Endothelial cell of umbilical vein (primary cell): ENCODE results near the gene DNM2. TPM values are rescaled to one million over a fixed set of nuclear protein-coding genes. Genes with fewer than 3 reads are reported as not detected.

Experiments used
- BruUV-seq: library from RNA; stranded (reverse); fragments of 400-500 nt; replicated peaks from 2 replicates; lab custom pipeline; 2021; lab: Mats Ljungman, UMichigan
- CTCF ChIA-PET: fragments of 300-600, 350-600 bp; sonication (Branson Sonifier 250); formaldehyde crosslinking; loops from one replicate; lab custom pipeline; 2021; ENCODE audit warnings: antibody characterized with exemption, inconsistent platforms; lab: Charles Lee
- POLR2A ChIA-PET: fragments of 300-600, 350-600 bp; sonication (Branson Sonifier 250); formaldehyde crosslinking; loops from one replicate; lab custom pipeline; 2021; ENCODE audit warnings: antibody characterized with exemption, inconsistent platforms; lab: Charles Lee
- DNase-seq: peaks from one replicate; pipeline ENCODE4 v3.0.0-alpha.2; 2011; ENCODE audit warnings: low read depth, low spot score
- FAIRE-seq: peaks from 2 replicates; lab custom pipeline; 2011; peaks lifted over from hg19 to GRCh38; lab: Jason Lieb, UNC
- H2AFZ ChIP-seq: 2 replicates; pipeline ENCODE4 v1.6.0; 2012; ENCODE audit warnings: low read depth, low read length, control low read depth, inconsistent platforms
- H3K27ac ChIP-seq: 2 replicates; pipeline ENCODE4 v1.5.1; 2011; ENCODE audit warnings: low read depth, mild to moderate bottlenecking, control low read depth, low read length, moderate library complexity; ENCODE audit not compliant: insufficient read depth
- H3K27me3 ChIP-seq, 2 experiments: 2 replicates each; pipeline versions ENCODE4 v1.6.0 to v1.6.1; 2011; ENCODE audit warnings: low read length in 2 of 2, mixed read lengths in 1 of 2; ENCODE audit not compliant: control insufficient read depth in 2 of 2, insufficient read depth in 2 of 2
- H3K36me3 ChIP-seq, 2 experiments: 2 replicates in 1 of 2; 3 replicates in 1 of 2; pipeline ENCODE4 v1.5.1; 2011; ENCODE audit warnings: low read length in 2 of 2, mild to moderate bottlenecking in 1 of 2, moderate library complexity in 1 of 2; ENCODE audit not compliant: control insufficient read depth in 2 of 2, insufficient read depth in 2 of 2; ENCODE audit errors: extremely low read depth in 1 of 2
- H3K4me1 ChIP-seq: 3 replicates; pipeline ENCODE4 v1.5.1; 2011; ENCODE audit warnings: mild to moderate bottlenecking, low read length; ENCODE audit not compliant: control insufficient read depth, insufficient read depth; ENCODE audit errors: extremely low read depth
- H3K4me2 ChIP-seq: 2 replicates; pipeline ENCODE4 v1.6.1; 2011; ENCODE audit warnings: low read length, control low read depth, mixed read lengths; ENCODE audit not compliant: insufficient read depth
- H3K4me3 ChIP-seq, 3 experiments: fragments of 200-600 bp in 1 of 3; sonication (generic), shearing (Covaris generic) in 1 of 3; replicated peaks in 1 of 3; 2 replicates each; pipeline ENCODE4 v1.5.1; 2011 to 2016; ENCODE audit warnings: control low read depth in 3 of 3, low read length in 3 of 3, mild to moderate bottlenecking in 2 of 3, inconsistent platforms in 1 of 3, low read depth in 1 of 3, moderate library complexity in 1 of 3; ENCODE audit not compliant: insufficient read depth in 1 of 3
- H3K79me2 ChIP-seq: 2 replicates; pipeline ENCODE4 v1.6.0; 2012; ENCODE audit warnings: low read length, inconsistent platforms; ENCODE audit not compliant: control insufficient read depth, insufficient read depth
- H3K9ac ChIP-seq: replicated peaks from 2 replicates; pipeline ENCODE3; 2011; ENCODE audit warnings: low read length, control low read depth; ENCODE audit not compliant: insufficient read depth; ENCODE audit errors: extremely low read depth
- H3K9me1 ChIP-seq: replicated peaks from 3 replicates; pipeline ENCODE4 v1.6.0; 2011; ENCODE audit warnings: mild to moderate bottlenecking, low read length; ENCODE audit not compliant: control insufficient read depth, insufficient read depth; ENCODE audit errors: extremely low read depth
- H3K9me3 ChIP-seq: replicated peaks from 2 replicates; pipeline ENCODE4 v1.5.1; 2012; ENCODE audit warnings: low read length, inconsistent platforms; ENCODE audit not compliant: control insufficient read depth, insufficient read depth
- H4K20me1 ChIP-seq: replicated peaks from 2 replicates; pipeline ENCODE3; 2011; ENCODE audit warnings: mild to moderate bottlenecking, low read length; ENCODE audit not compliant: control insufficient read depth, insufficient read depth; ENCODE audit errors: extremely low read depth
- EZH2 ChIP-seq: IDR thresholded peaks from 2 replicates; pipeline ENCODE4 v1.6.1; 2012; ENCODE audit warnings: borderline replicate concordance, low read depth, mild to moderate bottlenecking, moderate library complexity, low read length, inconsistent platforms; ENCODE audit not compliant: severe bottlenecking
- FOS ChIP-seq: IDR thresholded peaks from 2 replicates; pipeline ENCODE4 v1.6.1; 2011; ENCODE audit warnings: mild to moderate bottlenecking, low read length, moderate library complexity, borderline replicate concordance; ENCODE audit not compliant: insufficient read depth
- GATA2 ChIP-seq: IDR thresholded peaks from 2 replicates; pipeline ENCODE4 v1.7.0; 2011; ENCODE audit warnings: low read depth, mild to moderate bottlenecking, moderate library complexity, mixed read lengths, low read length; ENCODE audit not compliant: insufficient read length, insufficient read depth
- JUN ChIP-seq: IDR thresholded peaks from 2 replicates; pipeline ENCODE4 v1.6.1; 2011; ENCODE audit warnings: borderline replicate concordance, low read depth; ENCODE audit not compliant: insufficient read length, insufficient read depth
- MAX ChIP-seq: IDR thresholded peaks from 2 replicates; pipeline ENCODE4 v1.6.1; 2011; ENCODE audit not compliant: insufficient read depth, insufficient read length
- MYC ChIP-seq: IDR thresholded peaks from one replicate; pipeline ENCODE4 v1.6.1; 2011; ENCODE audit warnings: mild to moderate bottlenecking, low read depth, low read length
- POLR2A ChIP-seq: IDR thresholded peaks from 2 replicates; pipeline ENCODE4 v1.6.1; 2012; ENCODE audit warnings: low read depth, mild to moderate bottlenecking, control low read depth, low read length
- POLR2AphosphoS5 ChIP-seq: IDR thresholded peaks from 2 replicates; pipeline ENCODE4 v1.6.1; 2012; ENCODE audit warnings: low read depth, mild to moderate bottlenecking, control low read depth, low read length, moderate library complexity; ENCODE audit not compliant: insufficient read depth
- dilution Hi-C: fragments of 300-500 bp; cut with MboI; formaldehyde crosslinking; loops from one replicate; pipeline ENCODE4 v1.15.0; 2019; ENCODE audit warnings: low sequenced_read_pairs; ENCODE audit not compliant: extremely low pct_ligation_motif_present
- intact Hi-C: fragments of 100-400 bp; cut with micrococcal nuclease; formaldehyde crosslinking; loops from one replicate; pipeline ENCODE4 v1.10.0; 2022
- polyA plus RNA-seq, 4 experiments: library from polyadenylated mRNA; depleted of rRNA in 3 of 4; stranded (reverse) in 3 of 4; unstranded in 1 of 4; fragments of >200 nt; gene quantifications; 2 replicates each; pipeline versions ENCODE4 v1.2.1 to v1.2.3, GENCODE V29; 2011 to 2012; ENCODE audit warnings: missing spikeins in 1 of 4
- total RNA-seq: library from RNA; stranded (reverse); gene quantifications from 2 replicates; pipeline ENCODE4 v1.2.3, GENCODE V29; 2021
- TF ChIP-seq, protein P1 (sequence below), 2 donors: IDR thresholded peaks; 1 replicate in 1 of 2; 2 replicates in 1 of 2; pipeline ENCODE4 v1.5.1; 2011; ENCODE audit warnings: low read length in 2 of 2, mild to moderate bottlenecking in 2 of 2, moderate library complexity in 2 of 2, control low read depth in 1 of 2, inconsistent platforms in 1 of 2, low read depth in 1 of 2; ENCODE audit not compliant: insufficient read depth in 1 of 2; ENCODE audit errors: extremely low read depth in 1 of 2

Gene DNM2
- total and polyA plus RNA-seq, 2 donors (not counting 3 experiments of a cell fraction or from before 2014, with no cell fraction given): 81.8 to 175 TPM

DNA sequence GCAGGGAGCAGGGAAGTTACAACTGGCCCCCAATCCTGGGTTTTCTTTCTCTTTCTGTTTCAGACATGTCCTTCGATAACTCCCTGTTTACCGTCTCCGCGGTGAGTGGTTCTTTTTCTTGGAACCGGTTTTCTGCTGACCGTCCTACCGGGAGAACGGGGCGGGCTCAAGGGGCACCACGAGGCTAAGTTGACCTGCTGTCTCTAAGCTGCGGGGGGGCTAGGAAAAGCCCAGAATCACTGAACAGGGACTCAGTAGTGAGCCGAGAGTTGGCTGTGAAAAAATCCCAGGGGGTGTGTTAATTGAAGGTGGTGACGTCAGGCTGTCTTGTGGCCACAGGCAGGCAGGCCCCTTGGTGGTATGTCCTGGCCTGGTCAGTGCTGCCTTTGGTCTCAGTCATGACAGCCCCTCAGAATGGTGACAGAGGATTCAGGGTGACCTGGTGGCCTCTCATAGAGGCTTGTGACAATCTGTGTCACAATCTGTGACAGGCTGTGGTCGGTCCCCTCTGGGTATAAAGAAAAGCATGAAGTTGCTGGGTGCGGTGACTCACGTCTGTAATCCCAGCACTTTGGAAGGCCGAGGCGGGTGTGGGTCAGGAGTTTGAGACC, 145.3 kb downstream of the DNM2 start:
- H2AFZ ChIP-seq: no peak overlapping the region
- H3K79me2 ChIP-seq: no peaks in the 10 kb centered on the region
- no peaks in the 10 kb centered on the region for H4K20me1 ChIP-seq
- peaks cover 2% of the 10 kb centered on the region for H3K4me1 ChIP-seq
- POLR2A ChIA-PET: no interaction called here
- CTCF ChIA-PET: interaction anchor here (1.4 to 4.4 kb wide), 5 partner anchors 10 to 145 kb away, joined by 3 to 100 read pairs (median 8); partner anchors contain the start of gene DNM2
- TF ChIP-seq EZH2 (no peak), POLR2AphosphoS5 (no peak), MAX (no peak), JUN (no peak), GATA2 (no peak), MYC (no peak), FOS (no peak), POLR2A (no peak)
- TF ChIP-seq, protein P1, sequence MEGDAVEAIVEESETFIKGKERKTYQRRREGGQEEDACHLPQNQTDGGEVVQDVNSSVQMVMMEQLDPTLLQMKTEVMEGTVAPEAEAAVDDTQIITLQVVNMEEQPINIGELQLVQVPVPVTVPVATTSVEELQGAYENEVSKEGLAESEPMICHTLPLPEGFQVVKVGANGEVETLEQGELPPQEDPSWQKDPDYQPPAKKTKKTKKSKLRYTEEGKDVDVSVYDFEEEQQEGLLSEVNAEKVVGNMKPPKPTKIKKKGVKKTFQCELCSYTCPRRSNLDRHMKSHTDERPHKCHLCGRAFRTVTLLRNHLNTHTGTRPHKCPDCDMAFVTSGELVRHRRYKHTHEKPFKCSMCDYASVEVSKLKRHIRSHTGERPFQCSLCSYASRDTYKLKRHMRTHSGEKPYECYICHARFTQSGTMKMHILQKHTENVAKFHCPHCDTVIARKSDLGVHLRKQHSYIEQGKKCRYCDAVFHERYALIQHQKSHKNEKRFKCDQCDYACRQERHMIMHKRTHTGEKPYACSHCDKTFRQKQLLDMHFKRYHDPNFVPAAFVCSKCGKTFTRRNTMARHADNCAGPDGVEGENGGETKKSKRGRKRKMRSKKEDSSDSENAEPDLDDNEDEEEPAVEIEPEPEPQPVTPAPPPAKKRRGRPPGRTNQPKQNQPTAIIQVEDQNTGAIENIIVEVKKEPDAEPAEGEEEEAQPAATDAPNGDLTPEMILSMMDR (IDR thresholded peaks at IDR 0.05; ENCODE audit: extremely low read depth in 1 of 2, insufficient read depth in 1 of 2, low read depth in 1 of 2, low read length in 2 of 2): no peak
- H3K4me2 ChIP-seq: no peak overlapping the region
- no peak overlapping the region for H3K4me3 ChIP-seq
- dilution Hi-C loops (no loop called here), intact Hi-C loops (no loop called here)
- H3K9ac ChIP-seq: no peak overlapping the region
- no peaks in the 10 kb centered on the region for H3K9me1 ChIP-seq
- H3K36me3 ChIP-seq: no peaks in the 10 kb centered on the region
- no peak for FAIRE-seq
- H3K27ac ChIP-seq: no peak overlapping the region
- no peak for DNase-seq
- BruUV-seq: no TSS peak
- no peaks in the 10 kb centered on the region for H3K27me3 ChIP-seq
- no peaks in the 10 kb centered on the region for H3K9me3 ChIP-seq
